Stimulated activated CD4-positive, alpha-beta T cell treated with anti-CD3 and anti-CD28 coated beads, Interleukin-12 subunit alpha, Interleukin-12 subunit beta, amount 100 ng/mL, for 24 hours (primary cell): ENCODE measurements around the gene FRMD1.

Experiments
- DNase-seq, 2 experiments: peaks; one replicate each; pipeline ENCODE4 v3.0.0-alpha.2; 2020; ENCODE audit warnings: low read depth in 2 of 2

FRMD1 gene

GRCh38 chr6:168005796-168006195 is 73.2 kb downstream of the FRMD1 start:
- DNase-seq, result no peak

- DNase-seq, result no peak
Measured at GRCh38 chr6:168004945-168005344, 74.1 kb downstream of the FRMD1 start.

- no peak for DNase-seq
Measured at GRCh38 chr6:168004023-168004422, 75.0 kb downstream of the FRMD1 start.
